HT1080 (cell line): ENCODE results near the gene SSTR5. TPM values are rescaled to one million over a fixed set of nuclear protein-coding genes. Genes with fewer than 3 reads are reported as not detected.

ENCODE experiments used
- DNase-seq: peaks from one replicate; pipeline ENCODE4 v3.0.0-alpha.2; 2015; ENCODE audit warnings: low read depth
- total RNA-seq: library from RNA; depleted of rRNA; stranded (reverse); fragments of >200 nt; shearing (Covaris generic); gene quantifications from 2 replicates; pipeline ENCODE4 v1.2.3, GENCODE V29; 2014

SSTR5 gene
- total RNA-seq, 1 experiment from 2014 or later: not detected

DNA sequence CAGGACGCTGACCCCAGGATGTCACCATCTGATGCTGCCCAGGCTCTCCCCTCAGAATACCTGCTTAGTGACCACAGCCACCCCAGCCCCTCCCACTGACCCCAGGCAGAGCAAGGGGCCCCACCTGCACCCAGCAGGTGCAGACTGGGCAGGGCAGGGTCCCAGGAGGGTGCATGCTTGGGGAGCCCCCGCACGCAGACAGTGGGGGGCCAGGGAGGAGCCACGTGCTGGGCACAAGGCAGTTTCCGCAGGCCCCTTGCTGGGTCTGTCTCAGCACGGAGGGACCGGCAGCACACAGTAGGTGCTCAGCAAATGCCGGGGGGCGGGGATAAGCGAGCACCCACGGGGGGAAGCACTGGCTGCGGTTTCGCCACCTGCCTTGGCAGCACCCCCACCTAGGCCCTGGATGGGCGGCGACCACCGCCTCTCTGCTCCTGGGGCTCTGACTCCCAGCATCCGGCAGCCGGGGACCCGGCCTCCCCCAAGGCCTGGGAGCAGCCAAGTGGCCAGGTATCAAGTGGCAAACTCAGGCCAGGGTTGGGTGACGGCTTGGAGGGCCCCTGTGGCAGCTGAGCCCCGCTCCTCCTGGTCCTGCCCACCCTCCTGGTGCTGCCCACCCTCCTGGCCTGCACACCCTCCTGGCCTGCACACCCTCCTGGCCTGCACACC, 18.7 kb upstream of the SSTR5 start:
- no peak for DNase-seq

GRCh38 chr16:1054660-1055556, 17.6 kb upstream of the SSTR5 start:
- DNase-seq: peak; percentile 13

GRCh38 chr16:1055557-1055924, 17.0 kb upstream of the SSTR5 start:
- no peak for DNase-seq

GRCh38 chr16:1056196-1056595, 16.4 kb upstream of the SSTR5 start:
- DNase-seq: no peak

DNA sequence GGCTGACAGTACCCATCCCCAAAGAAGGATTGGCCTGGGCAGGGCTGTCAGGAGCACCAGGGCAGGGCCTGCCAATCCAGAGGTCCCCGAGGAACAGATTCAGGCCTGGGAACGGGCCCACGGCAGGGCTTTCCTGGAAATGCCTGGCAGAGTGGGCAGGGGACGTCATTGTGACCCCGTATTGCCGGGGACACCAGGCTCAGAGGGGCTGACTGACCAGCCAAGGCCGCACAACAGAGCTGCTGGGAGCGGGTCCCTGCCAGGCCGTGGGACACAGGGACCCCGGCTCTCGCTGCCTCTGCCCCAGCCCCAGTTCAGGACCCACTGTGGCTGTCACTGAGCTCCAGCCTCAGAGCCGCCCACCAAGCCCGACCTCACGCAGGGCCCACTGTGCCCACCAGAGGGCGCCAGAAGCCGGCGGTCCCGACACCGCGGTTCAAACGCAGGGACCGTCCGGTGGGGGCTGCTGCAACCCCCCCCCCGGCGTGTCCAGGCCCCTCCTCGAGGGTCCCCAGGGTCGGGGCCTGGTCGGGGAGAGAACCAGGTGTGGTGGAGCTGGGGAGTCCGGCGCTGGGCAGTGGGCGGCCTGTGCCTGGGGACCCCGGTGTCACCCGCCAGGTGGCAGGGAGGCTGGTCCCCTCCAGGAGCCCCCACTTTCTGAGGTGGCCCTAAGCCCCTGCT, 15.2 kb upstream of the SSTR5 start:
- no peak for DNase-seq

DNA sequence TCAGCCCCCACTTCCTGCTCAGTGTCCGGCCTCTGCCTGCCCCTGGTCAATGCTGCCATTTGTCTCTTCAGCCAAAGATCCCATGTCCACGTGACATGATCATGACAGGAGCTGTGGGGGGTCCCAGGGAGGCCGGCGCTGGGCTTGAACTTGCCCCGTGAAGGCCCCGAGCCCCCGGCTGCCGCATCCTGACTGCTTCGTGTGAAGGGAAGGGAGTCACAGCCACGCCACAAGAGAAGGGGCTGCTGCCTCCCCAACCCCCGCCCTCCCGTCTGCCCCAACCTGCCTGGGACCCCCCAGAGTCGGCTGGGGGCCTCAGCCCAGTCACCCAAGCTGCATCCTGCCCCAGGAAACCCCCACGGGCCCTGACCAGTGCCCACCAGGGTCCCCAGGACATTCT, 14.3 kb upstream of the SSTR5 start:
- DNase-seq: no peak

DNA sequence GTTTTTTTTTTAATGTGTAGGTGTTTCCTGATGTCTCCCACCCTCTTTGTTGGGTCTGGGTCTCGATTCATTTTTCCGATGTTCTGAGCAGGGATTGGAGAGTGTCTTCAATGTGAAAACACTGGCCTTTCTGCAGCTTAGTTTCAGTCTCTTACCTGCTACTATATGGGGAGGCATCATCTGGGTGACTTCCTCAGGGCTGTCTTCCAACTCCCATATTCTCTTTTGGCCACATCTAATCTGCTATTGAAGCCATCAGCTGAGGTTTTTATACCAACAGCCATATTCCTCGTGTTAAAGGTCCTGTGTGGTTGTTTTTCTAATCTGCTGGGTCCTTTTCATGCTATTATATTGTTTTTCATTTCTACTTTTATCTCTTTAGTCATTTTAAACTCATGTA, 13.2 kb upstream of the SSTR5 start:
- DNase-seq: no peak

DNA sequence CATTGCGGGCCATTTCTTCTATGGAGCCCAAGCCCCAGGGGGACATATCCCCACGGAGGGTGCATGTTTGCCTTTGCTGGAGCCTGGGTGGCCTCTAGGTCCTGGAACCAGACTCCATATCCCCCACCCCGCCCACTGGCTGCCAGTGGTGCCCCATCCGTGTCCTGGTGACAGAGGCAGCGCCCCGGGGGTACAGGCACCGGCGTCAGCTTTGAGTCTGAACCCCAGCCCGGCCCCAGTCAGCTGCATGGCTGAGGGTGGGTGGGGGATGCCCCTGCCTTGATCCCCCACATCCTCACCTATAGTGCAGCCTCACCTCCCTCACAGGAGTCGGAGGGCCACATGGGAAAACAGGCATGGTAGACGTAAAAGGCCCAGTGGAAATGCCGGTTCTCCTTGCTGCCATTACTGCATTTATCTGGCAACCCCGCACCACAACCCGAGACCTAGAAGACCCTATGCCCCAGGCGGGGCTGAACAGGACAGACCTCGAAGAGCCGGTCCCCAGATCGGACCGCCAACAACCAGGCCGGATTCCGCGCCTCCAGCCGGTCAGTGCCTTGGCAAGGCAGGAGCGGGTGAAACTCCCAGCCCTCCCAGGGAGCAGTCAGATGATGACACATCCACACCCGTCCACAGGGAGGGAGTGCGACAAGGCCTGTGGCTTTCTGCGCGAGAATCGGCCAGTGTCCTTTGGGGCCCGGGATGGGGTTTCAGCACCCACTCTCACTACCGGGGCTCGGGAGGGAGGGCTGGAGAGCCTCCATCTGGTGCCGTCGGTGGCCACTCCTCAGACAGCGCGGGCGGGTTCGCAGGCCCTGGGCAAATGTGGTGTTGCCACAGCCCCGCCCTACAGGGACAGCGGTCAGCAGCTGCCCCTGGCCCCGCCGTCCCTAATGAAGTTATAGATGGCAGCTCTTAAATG, 11.9 kb upstream of the SSTR5 start:
- DNase-seq: no peak

GRCh38 chr16:1061769-1062505, 10.6 kb upstream of the SSTR5 start:
- DNase-seq: no peak

- no peak for DNase-seq
Observed at GRCh38 chr16:1062895-1063294, 9.7 kb upstream of the SSTR5 start.

GRCh38 chr16:1063728-1064127, 8.8 kb upstream of the SSTR5 start:
- DNase-seq: no peak

- DNase-seq: no peak
Observed at GRCh38 chr16:1065469-1066128, 6.9 kb upstream of the SSTR5 start.

DNA sequence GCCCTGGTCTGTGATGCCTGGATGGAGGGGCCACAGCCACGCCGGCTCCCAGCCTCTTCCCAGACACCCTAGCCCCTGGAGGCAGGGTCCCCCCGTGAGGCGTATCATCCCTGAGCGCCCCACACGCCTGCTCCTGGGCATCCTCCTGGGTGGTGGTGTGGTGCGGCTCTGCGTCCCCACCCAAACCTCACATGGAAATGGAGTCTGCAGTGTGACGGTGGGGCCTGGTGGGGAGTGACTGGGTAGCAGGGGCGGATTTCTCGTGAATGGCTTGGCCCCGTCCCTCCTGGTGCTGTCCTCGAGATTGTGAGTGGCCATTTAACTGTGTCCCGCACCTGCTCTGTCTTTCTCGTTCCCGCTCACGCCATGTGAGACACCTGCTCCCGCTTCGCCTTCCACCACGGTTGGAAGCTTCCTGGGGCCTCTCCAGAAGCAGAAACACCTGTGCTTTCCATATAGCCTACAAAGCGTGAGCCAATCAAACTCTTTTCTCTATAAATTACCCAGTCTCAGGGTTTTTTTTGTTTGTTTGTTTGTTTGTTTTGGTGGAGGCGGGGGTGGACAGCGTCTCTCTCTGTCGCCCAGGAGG, 5.9 kb upstream of the SSTR5 start:
- DNase-seq: no peak

GRCh38 chr16:1067629-1068028, 4.9 kb upstream of the SSTR5 start:
- DNase-seq: no peak

DNA sequence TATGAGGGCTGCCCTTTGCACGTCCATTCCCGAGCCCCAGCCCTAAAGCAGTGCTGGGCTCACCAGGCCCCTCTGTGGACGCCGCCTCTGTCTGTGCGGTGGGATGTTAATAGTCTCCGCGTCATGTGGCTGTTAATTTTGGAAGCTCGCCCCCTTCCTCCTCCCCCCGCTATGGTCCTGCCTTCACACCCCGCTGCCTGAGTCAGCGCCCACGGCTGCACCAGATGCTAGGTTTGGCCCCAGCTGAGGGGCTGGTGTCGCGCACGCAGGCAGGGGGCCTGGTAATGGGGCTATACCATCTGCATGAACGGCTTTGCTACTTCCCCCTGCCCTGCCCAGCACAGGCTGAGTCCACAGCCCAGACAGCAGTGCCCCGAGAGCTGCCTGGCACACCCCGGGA, 4.1 kb upstream of the SSTR5 start:
- no peak for DNase-seq

DNA sequence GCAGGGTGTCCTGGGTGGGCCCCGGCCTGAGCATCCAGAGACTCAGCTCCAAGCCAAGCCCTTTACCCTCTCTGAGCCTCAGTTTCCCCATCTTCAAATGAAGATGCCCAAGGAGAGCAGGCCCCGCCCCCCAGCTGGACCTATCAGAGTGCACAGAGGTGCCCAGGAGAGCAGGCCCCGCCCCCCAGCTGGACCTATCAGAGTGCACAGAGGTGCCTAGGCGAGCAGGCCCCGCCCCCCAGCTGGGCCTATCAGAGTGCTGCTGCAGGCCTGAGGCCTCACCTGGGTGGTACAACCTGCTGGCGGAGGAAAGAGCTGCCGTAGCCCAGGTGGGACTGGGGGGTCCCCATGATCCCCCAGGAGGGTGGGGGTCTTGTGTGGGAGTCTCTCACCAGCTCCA, 3.4 kb upstream of the SSTR5 start:
- DNase-seq: no peak

DNA sequence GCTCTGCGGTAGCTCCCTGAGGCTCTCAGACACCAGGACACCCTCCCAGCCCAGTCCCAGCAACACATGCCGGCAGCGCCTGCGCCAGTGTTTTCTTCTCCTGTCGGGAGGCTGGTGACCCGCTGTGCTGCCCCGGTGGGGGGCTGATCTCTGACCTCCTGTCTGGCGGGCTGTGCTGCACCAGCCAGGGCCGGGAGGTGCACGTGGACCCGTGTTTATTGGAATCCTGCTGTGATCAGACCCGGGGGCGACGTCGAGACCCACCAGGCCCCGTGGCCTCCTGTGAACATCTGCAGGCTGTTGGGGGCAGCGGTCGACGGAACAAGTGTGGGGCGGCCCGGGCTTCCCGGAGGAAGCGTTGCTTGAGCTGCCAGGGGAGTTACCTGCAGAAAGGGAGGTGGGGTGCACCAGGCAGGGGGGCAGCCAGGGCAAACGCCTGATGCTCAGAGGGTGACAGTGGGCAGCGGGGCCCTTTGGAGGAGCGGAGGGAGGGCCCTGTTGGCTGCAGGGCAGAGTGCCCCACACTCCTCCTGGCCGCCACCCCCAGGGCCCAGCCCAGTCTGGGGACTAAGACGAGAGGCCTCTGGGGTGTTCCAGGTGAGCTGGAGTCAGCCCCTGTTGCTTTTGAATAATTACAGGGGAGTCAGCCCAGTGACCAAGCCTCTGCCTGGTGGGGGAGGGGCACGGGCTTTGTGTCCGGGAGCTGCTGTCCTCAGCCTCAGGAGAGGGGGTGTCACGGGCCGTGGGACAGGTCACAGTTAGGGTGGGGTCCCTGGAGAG, 2.3 kb upstream of the SSTR5 start:
- DNase-seq: no peak

DNA sequence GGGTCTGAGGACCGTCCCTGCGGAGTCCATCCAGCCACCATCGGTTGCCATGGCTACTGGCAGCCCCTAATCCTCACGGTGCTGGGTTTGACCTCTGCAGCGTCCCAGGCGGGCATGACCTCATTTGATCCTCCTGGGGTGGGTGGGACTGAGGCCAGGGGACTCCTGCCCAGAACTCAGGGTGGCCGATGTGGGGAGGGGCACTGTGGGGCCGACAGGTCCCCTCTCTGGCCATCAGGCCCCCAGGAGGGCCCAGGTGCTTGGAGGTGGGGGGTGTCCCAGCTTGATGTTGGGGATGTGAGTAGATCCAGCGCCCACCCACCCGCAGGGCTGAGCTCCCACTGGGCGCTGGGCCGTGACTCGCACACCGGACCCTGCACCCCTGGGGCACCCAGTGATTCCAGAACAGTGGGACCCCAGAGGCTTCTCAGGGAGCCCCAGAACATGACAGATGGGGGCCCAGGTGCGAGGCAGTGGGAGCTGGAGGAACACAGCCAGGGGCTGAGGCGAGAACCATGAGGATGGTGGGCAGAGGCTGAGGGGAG, 1.6 kb upstream of the SSTR5 start:
- no peak for DNase-seq
